ENCODE measurements around the gene GAB1.

The GAB1 gene

GRCh38 chr4:143336781-143337599 lies at the start of gene GAB1:
Gene GAB1, plus strand, starts transcription at chr4:143336876. Its CDS starts 313 bp downstream, at chr4:143337189.
- Mint-ChIP-seq H3K27ac (no peak within 1 kb of the TSS), H3K36me3 (no peaks in the 10 kb centered on the region), H3K4me1 (peaks cover 6% of the 10 kb centered on the region), H3K4me3 (peak within 1 kb of the TSS; percentile 92), H3K9me3 (no peaks in the 10 kb centered on the region), H3K27me3 (peaks cover 6% of the 10 kb centered on the region)
- ATAC-seq (ENCODE audit: low read depth) (peak; percentile 66), DNase-seq (ENCODE audit: low spot score in 2 of 2) (peak; percentile 28 to 54)

- H3K27me3 Mint-ChIP-seq = peaks cover 2% of the 10 kb centered on the region
- no peak overlapping the region for H3K27ac Mint-ChIP-seq
- DNase-seq (ENCODE audit: low spot score in 2 of 2) (no peak), ATAC-seq (ENCODE audit: low read depth) (no peak)
- no peaks in the 10 kb centered on the region for H3K9me3 Mint-ChIP-seq
- no peaks in the 10 kb centered on the region for H3K4me1 Mint-ChIP-seq
- H3K36me3 Mint-ChIP-seq = no peaks in the 10 kb centered on the region
- no peak overlapping the region for H3K4me3 Mint-ChIP-seq
These were observed 49.1 kb upstream of the GAB1 start for GRCh38 chr4:143287572-143287923.

GRCh38 chr4:143288171-143288570 lies 48.5 kb upstream of the GAB1 start:
- Mint-ChIP-seq H3K4me3 (no peak overlapping the region), H3K27me3 (peaks cover 2% of the 10 kb centered on the region), H3K4me1 (no peaks in the 10 kb centered on the region), H3K9me3 (no peaks in the 10 kb centered on the region), H3K27ac (no peak overlapping the region), H3K36me3 (no peaks in the 10 kb centered on the region)
- DNase-seq (ENCODE audit: low spot score in 2 of 2) (no peak), ATAC-seq (ENCODE audit: low read depth) (no peak)

DNA sequence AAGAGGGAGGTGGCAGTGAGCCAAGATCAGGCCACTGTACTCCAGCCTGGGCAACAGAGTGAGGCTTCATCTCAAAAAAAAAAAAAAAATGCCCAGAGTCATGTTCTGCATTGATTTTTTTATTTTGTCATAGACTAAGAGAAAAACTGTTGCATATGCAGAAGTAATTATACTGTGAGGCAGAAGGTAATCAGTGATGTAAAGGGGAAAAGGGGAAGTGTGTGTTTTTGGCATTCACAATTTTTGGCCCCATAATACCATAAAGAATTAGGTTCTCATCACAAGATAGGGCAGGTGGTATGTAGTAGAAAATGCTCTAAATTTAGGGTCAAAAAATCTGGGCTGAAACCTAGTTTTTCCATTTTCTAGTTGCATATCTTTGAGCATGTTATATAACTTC lies 47.3 kb upstream of the GAB1 start:
- Mint-ChIP-seq H3K27ac (no peak overlapping the region), H3K9me3 (no peaks in the 10 kb centered on the region), H3K4me1 (no peaks in the 10 kb centered on the region), H3K4me3 (no peak overlapping the region), H3K36me3 (no peaks in the 10 kb centered on the region), H3K27me3 (peaks cover 2% of the 10 kb centered on the region)
- DNase-seq (ENCODE audit: low spot score in 2 of 2) = no peak
- ATAC-seq (ENCODE audit: low read depth) = peak; percentile 43

- Mint-ChIP-seq H3K9me3 (no peaks in the 10 kb centered on the region), H3K36me3 (no peaks in the 10 kb centered on the region), H3K4me3 (no peak overlapping the region), H3K27me3 (no peaks in the 10 kb centered on the region), H3K27ac (no peak overlapping the region), H3K4me1 (no peaks in the 10 kb centered on the region)
- ATAC-seq (ENCODE audit: low read depth) = no peak
- no peak for DNase-seq (ENCODE audit: low spot score in 2 of 2)
These were observed 45.4 kb upstream of the GAB1 start for GRCh38 chr4:143291314-143291713.

DNA sequence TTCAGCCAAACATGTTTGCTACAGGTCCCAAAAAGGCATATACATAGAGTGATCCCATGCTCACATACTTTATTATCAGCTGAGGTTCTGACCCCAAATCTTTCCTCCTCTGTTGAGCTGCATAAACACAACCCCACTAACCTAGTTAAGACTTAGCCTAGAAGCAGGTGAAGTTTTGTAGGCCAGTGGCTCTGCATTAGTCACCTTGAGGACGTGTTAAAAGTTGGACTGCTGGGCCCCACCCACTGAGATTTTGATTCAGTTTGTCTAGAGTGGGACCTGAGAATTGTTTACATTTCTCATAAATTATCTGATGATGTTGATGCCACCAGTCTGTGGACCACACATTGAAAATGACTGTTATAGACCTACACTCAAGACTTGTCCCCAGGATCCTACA lies 43.8 kb upstream of the GAB1 start:
- no peaks in the 10 kb centered on the region for H3K9me3 Mint-ChIP-seq
- ATAC-seq (ENCODE audit: low read depth) = no peak
- no peak overlapping the region for H3K27ac Mint-ChIP-seq
- no peaks in the 10 kb centered on the region for H3K27me3 Mint-ChIP-seq
- no peaks in the 10 kb centered on the region for H3K4me1 Mint-ChIP-seq
- no peak for DNase-seq (ENCODE audit: low spot score in 2 of 2)
- no peak overlapping the region for H3K4me3 Mint-ChIP-seq
- no peaks in the 10 kb centered on the region for H3K36me3 Mint-ChIP-seq

GRCh38 chr4:143294310-143294709 lies 42.4 kb upstream of the GAB1 start:
- DNase-seq (ENCODE audit: low spot score in 2 of 2) (no peak), ATAC-seq (ENCODE audit: low read depth) (no peak)
- Mint-ChIP-seq H3K36me3 (no peaks in the 10 kb centered on the region), H3K4me3 (no peak overlapping the region), H3K4me1 (no peaks in the 10 kb centered on the region), H3K27ac (no peak overlapping the region), H3K9me3 (no peaks in the 10 kb centered on the region), H3K27me3 (peaks cover 1% of the 10 kb centered on the region)

DNA sequence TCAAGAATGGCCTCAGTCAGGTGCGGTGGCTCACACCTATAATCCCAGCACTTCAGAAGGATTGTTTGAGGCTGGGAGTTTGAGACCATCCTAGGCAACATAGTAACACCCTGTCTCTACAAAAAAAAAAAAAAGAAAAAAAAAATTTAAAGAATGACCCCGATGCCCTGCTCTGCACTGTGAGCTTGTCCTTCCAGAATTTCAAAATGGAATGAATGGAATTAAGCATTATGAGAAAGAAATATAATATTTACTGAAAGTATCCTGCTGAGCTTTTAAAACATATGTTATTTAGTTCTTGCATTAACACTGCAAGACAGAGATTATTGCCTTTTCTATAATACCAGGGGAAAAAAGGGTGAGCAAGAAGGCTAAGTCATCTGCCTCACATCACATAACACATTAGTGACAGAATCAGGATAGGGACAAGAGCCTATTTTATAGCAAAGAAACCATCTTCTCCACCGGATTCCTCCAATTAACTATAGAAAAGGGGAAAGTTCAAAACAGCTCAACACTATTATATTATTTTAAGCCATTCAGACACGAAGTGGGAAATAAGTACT lies 41.9 kb upstream of the GAB1 start:
- Mint-ChIP-seq H3K4me1 (no peaks in the 10 kb centered on the region), H3K9me3 (no peaks in the 10 kb centered on the region), H3K36me3 (no peaks in the 10 kb centered on the region)

GRCh38 chr4:143296397-143297067 lies 40.1 kb upstream of the GAB1 start:
- ATAC-seq (ENCODE audit: low read depth) = no peak
- H3K27me3 Mint-ChIP-seq = peaks cover 5% of the 10 kb centered on the region
- no peak for DNase-seq (ENCODE audit: low spot score in 2 of 2)
- no peaks in the 10 kb centered on the region for H3K4me1 Mint-ChIP-seq
- no peak overlapping the region for H3K27ac Mint-ChIP-seq
- H3K9me3 Mint-ChIP-seq = no peaks in the 10 kb centered on the region
- H3K4me3 Mint-ChIP-seq = no peak overlapping the region
- no peaks in the 10 kb centered on the region for H3K36me3 Mint-ChIP-seq

More for the DNA sequence above, 41.9 kb upstream of the GAB1 start:
- ATAC-seq (ENCODE audit: low read depth) (no peak), DNase-seq (ENCODE audit: low spot score in 2 of 2) (no peak)
- H3K27me3 Mint-ChIP-seq = peaks cover 1% of the 10 kb centered on the region
- H3K4me3 Mint-ChIP-seq = no peak overlapping the region
- H3K27ac Mint-ChIP-seq = no peak overlapping the region

GRCh38 chr4:143300860-143301259 lies 35.8 kb upstream of the GAB1 start:
- ATAC-seq (ENCODE audit: low read depth) (no peak), DNase-seq (ENCODE audit: low spot score in 2 of 2) (no peak)
- Mint-ChIP-seq H3K27ac (no peak overlapping the region), H3K4me3 (no peak overlapping the region), H3K9me3 (no peaks in the 10 kb centered on the region), H3K4me1 (no peaks in the 10 kb centered on the region), H3K36me3 (no peaks in the 10 kb centered on the region), H3K27me3 (peaks cover 6% of the 10 kb centered on the region)

- Mint-ChIP-seq H3K4me3 (no peak overlapping the region), H3K27ac (no peak overlapping the region), H3K36me3 (no peaks in the 10 kb centered on the region), H3K27me3 (peaks cover 6% of the 10 kb centered on the region), H3K4me1 (peaks cover 3% of the 10 kb centered on the region), H3K9me3 (no peaks in the 10 kb centered on the region)
- DNase-seq (ENCODE audit: low spot score in 2 of 2) = no peak
- no peak for ATAC-seq (ENCODE audit: low read depth)
These were observed 34.1 kb upstream of the GAB1 start for GRCh38 chr4:143302536-143302935.

DNA sequence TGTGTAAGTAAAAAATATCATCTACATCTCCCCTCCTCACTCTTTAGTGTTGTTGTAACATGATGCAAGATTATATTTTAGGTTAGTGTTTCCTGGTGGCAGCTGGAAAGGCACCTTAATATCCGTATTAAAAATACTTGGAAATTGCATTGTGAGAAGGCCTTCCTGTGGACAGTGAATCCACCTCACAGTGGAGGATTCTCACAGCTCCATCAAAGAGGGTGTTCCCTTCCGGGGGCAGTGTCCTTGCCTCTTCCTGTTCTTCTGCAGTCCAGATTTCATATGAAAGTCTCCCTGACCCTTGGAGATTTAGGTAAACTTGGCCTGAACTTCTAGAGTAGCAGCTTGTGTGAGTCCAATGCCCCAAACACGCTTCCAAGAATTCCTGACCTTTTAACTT lies 29.9 kb upstream of the GAB1 start:
- no peaks in the 10 kb centered on the region for H3K9me3 Mint-ChIP-seq
- no peaks in the 10 kb centered on the region for H3K36me3 Mint-ChIP-seq
- peaks cover 1% of the 10 kb centered on the region for H3K27me3 Mint-ChIP-seq

DNA sequence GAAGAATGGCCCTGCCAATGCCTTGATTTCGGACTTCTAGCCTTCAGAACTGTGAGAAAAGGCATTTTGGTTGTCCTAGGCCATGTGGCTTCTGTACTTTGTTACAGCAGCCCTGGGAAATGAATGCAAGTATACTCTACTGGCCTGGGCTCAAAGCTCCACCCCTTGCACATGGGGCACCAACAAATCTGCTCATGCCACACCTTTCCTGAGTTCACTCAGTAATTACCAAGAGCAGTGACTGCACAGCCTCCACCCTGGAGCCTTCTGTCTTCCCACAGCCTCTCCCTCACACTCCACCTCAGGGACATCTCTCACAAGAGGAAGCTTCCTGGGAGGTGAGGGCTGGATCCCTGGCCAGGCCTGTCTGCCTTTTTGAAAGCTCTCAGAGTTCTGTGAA lies 29.1 kb upstream of the GAB1 start:
- peaks cover 3% of the 10 kb centered on the region for H3K4me1 Mint-ChIP-seq
- H3K36me3 Mint-ChIP-seq = no peaks in the 10 kb centered on the region
- H3K27ac Mint-ChIP-seq = no peak overlapping the region
- no peak overlapping the region for H3K4me3 Mint-ChIP-seq
- DNase-seq (ENCODE audit: low spot score in 2 of 2) = no peak
- no peak for ATAC-seq (ENCODE audit: low read depth)
- peaks cover 7% of the 10 kb centered on the region for H3K27me3 Mint-ChIP-seq
- no peaks in the 10 kb centered on the region for H3K9me3 Mint-ChIP-seq

More for the DNA sequence above, 29.9 kb upstream of the GAB1 start:
- H3K4me1 Mint-ChIP-seq = peaks cover 3% of the 10 kb centered on the region
- no peak for DNase-seq (ENCODE audit: low spot score in 2 of 2)
- H3K27ac Mint-ChIP-seq = no peak overlapping the region
- ATAC-seq (ENCODE audit: low read depth) = no peak
- H3K4me3 Mint-ChIP-seq = no peak overlapping the region

GRCh38 chr4:143308377-143308776 lies 28.3 kb upstream of the GAB1 start:
- no peak for DNase-seq (ENCODE audit: low spot score in 2 of 2)
- ATAC-seq (ENCODE audit: low read depth) = no peak
- Mint-ChIP-seq H3K4me3 (no peak overlapping the region), H3K27me3 (peaks cover 7% of the 10 kb centered on the region), H3K4me1 (peaks cover 3% of the 10 kb centered on the region), H3K27ac (no peak overlapping the region), H3K36me3 (no peaks in the 10 kb centered on the region), H3K9me3 (no peaks in the 10 kb centered on the region)

Data from memory B cell (primary cell).